ENCODE data around the gene FGFBP3. TPM values are rescaled to one million over a fixed set of nuclear protein-coding genes. Genes with fewer than 3 reads are reported as not detected.
A peak's percentile ranks its signal among the peaks of the same experiment; 100 is the strongest.

Gene FGFBP3
- total RNA-seq, 1 experiment from 2014 or later, result 1.5 TPM

DNA sequence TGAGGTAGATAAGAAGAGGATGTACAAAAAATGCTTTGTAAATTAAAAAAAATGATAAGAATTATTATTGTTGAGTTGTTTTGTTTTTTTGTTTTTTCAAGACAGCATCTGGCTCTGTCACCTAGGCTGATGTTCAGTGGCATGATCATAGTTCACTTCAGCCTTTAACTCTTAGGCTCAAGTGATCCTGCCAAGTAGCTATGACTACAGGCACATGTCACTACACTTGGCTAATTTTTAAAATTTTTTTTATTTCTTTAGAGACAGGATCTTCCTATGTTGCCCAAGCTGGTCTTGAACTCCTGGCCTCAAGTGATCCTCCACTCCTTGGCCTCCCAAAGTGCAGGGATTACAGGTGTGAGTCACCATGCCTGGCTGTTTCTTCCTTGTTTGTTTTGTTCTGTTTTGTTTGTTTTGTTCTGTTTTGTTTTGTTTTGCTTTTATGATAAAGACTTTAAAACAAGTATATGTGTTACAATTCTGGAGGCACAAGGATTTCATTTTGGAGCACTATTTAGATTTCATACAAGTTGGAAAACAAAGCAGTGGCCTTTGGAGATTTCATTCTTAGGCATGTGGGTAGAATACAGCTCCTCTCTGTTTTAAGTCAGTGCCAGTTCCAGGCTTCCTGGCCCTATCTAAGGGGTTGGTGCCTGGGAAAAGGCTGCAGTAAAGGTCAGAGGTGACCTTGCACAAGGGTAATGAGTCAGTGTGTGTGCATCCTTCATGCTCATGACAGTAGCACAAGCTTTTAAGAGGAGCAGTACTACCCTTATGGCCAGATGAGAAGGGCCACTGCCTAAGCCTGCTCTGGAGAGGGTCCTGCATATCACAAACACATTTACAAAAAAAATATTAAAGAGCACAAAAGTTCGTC, 17.9 kb downstream of the FGFBP3 start:
- CTCF ChIA-PET, result interaction anchor here (0.6 kb wide), 1 partner anchor 12 kb away, joined by 3 read pairs; no protein-coding TSS in a partner anchor
- TF ChIP-seq, protein P1, sequence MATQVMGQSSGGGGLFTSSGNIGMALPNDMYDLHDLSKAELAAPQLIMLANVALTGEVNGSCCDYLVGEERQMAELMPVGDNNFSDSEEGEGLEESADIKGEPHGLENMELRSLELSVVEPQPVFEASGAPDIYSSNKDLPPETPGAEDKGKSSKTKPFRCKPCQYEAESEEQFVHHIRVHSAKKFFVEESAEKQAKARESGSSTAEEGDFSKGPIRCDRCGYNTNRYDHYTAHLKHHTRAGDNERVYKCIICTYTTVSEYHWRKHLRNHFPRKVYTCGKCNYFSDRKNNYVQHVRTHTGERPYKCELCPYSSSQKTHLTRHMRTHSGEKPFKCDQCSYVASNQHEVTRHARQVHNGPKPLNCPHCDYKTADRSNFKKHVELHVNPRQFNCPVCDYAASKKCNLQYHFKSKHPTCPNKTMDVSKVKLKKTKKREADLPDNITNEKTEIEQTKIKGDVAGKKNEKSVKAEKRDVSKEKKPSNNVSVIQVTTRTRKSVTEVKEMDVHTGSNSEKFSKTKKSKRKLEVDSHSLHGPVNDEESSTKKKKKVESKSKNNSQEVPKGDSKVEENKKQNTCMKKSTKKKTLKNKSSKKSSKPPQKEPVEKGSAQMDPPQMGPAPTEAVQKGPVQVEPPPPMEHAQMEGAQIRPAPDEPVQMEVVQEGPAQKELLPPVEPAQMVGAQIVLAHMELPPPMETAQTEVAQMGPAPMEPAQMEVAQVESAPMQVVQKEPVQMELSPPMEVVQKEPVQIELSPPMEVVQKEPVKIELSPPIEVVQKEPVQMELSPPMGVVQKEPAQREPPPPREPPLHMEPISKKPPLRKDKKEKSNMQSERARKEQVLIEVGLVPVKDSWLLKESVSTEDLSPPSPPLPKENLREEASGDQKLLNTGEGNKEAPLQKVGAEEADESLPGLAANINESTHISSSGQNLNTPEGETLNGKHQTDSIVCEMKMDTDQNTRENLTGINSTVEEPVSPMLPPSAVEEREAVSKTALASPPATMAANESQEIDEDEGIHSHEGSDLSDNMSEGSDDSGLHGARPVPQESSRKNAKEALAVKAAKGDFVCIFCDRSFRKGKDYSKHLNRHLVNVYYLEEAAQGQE (IDR thresholded peaks at IDR 0.05; ENCODE audit: insufficient read depth in 1 of 2, low read depth in 2 of 2, low read length in 1 of 2), result no peak
- TF ChIP-seq TCF7L2 (IDR thresholded peaks at IDR 0.05; ENCODE audit: low read depth, low read length) (no peak), POLR2AphosphoS5 (IDR thresholded peaks at IDR 0.05; ENCODE audit: low read depth, low read length) (no peak; the same call in 1 of the 2 replicates), SIN3A (IDR thresholded peaks at IDR 0.05; ENCODE audit: borderline replicate concordance, insufficient read depth, low read depth, low read length) (no peak)
- TF ChIP-seq, protein P2, sequence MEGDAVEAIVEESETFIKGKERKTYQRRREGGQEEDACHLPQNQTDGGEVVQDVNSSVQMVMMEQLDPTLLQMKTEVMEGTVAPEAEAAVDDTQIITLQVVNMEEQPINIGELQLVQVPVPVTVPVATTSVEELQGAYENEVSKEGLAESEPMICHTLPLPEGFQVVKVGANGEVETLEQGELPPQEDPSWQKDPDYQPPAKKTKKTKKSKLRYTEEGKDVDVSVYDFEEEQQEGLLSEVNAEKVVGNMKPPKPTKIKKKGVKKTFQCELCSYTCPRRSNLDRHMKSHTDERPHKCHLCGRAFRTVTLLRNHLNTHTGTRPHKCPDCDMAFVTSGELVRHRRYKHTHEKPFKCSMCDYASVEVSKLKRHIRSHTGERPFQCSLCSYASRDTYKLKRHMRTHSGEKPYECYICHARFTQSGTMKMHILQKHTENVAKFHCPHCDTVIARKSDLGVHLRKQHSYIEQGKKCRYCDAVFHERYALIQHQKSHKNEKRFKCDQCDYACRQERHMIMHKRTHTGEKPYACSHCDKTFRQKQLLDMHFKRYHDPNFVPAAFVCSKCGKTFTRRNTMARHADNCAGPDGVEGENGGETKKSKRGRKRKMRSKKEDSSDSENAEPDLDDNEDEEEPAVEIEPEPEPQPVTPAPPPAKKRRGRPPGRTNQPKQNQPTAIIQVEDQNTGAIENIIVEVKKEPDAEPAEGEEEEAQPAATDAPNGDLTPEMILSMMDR (IDR thresholded peaks at IDR 0.05), result no peak
- H3K9me3 ChIP-seq (ENCODE audit: control insufficient read depth, insufficient read depth, low read depth, low read length), result no peaks in the 10 kb centered on the region
- DNase-seq (ENCODE audit: low read depth, low spot score) (peak; percentile 95), ATAC-seq (peak; percentile 92)
- no peaks in the 10 kb centered on the region for H3K36me3 ChIP-seq (ENCODE audit: control insufficient read depth, insufficient read depth, low read length)
- H3K4me3 ChIP-seq (ENCODE audit: low read depth in 2 of 2, low read length in 2 of 2), result no peak overlapping the region
- 0 out of 2 replicates have a peak overlapping the region, but pooled peaks have one; percentile 10 for H3K27ac ChIP-seq (ENCODE audit: low read length)
- in situ Hi-C loops (cut with HindIII; ENCODE audit: low pct_unique_long_range_greater_than_20kb, low sequenced_read_pairs) (no loop called here), intact Hi-C loops (cut with micrococcal nuclease; ENCODE audit: unreplicated experiment) (no loop called here)
- BruUV-seq (replicated peaks), result no TSS peak
- POLR2A ChIA-PET, result interaction anchor here (0.6 kb wide), 1 partner anchor 672 kb away, joined by 3 read pairs; no protein-coding TSS in a partner anchor
- peaks cover 15% of the 10 kb centered on the region for H3K4me1 ChIP-seq (ENCODE audit: control insufficient read depth, insufficient read depth, low read length)
- H3K27me3 ChIP-seq (ENCODE audit: control insufficient read depth, insufficient read depth, low read length), result no peaks in the 10 kb centered on the region

DNA sequence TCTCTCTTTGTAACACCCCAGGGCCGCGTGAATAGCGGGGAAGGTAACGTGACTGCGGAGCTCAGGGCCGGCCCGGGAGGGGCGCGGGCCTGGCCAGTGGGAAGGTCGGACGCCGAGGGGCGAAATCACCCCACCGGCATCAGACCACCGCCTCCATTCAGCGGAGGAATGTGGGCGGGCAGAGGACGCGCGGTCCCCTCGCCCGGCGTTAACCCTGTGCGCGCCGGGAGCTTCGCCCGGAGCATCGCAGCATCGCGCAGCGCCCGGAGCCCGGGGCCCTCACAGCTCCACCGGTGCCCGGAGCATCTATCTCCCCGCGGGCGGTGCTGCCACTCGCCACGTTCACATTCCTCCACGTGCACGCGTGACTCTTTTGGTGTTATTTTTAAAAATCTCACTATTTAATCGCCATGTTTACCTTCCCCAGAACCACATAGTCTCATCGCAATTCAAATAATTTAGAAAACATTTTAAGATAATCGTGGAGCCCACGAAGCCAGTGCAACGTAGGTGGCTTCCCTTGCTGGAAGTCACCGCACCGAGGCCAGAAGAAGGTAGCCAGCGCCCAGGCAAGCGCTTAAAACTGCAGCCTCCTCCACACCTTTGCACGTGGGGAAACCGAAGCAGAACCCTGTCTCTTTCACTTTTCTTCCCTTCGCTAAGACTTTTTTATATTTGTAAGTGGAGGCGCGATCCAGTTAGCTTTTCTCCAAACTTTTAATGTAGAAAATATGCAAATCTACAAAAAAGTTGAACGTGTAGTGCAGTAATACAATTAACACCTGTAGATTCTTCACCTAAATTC, 21.8 kb downstream of the FGFBP3 start:
- no peak for DNase-seq (ENCODE audit: low read depth, low spot score)
- ATAC-seq, result peak; percentile 77
- ChIA-PET CTCF (interaction anchor here (0.6 kb wide), 1 partner anchor 32 kb away, joined by 5 read pairs; no protein-coding TSS in a partner anchor), POLR2A (interaction anchor here (0.7 kb wide), 1 partner anchor 491 kb away, joined by 3 read pairs; no protein-coding TSS in a partner anchor)
- H3K9me3 ChIP-seq (ENCODE audit: control insufficient read depth, insufficient read depth, low read depth, low read length), result no peaks in the 10 kb centered on the region
- H3K36me3 ChIP-seq (ENCODE audit: control insufficient read depth, insufficient read depth, low read length), result no peaks in the 10 kb centered on the region
- peak overlapping the region; percentile 52; the same call in 1 of the 2 replicates for H3K27ac ChIP-seq (ENCODE audit: low read length)
- peak overlapping the region; percentile 51 to 72 for H3K4me3 ChIP-seq (ENCODE audit: low read depth in 2 of 2, low read length in 2 of 2)
- no TSS peak for BruUV-seq (replicated peaks)
- TF ChIP-seq POLR2AphosphoS5 (IDR thresholded peaks at IDR 0.05; ENCODE audit: low read depth, low read length) (no peak), TCF7L2 (IDR thresholded peaks at IDR 0.05; ENCODE audit: low read depth, low read length) (no peak; the same call in 1 of the 2 replicates), SIN3A (IDR thresholded peaks at IDR 0.05; ENCODE audit: borderline replicate concordance, insufficient read depth, low read depth, low read length) (no peak)
- TF ChIP-seq, protein P2 (IDR thresholded peaks at IDR 0.05), result no peak
- TF ChIP-seq, protein P1 (IDR thresholded peaks at IDR 0.05; ENCODE audit: insufficient read depth in 1 of 2, low read depth in 2 of 2, low read length in 1 of 2), result no peak
- H3K4me1 ChIP-seq (ENCODE audit: control insufficient read depth, insufficient read depth, low read length), result peaks cover 24% of the 10 kb centered on the region
- intact Hi-C loops (cut with micrococcal nuclease; ENCODE audit: unreplicated experiment) (no loop called here), in situ Hi-C loops (cut with HindIII; ENCODE audit: low pct_unique_long_range_greater_than_20kb, low sequenced_read_pairs) (no loop called here)
- H3K27me3 ChIP-seq (ENCODE audit: control insufficient read depth, insufficient read depth, low read length), result no peaks in the 10 kb centered on the region

Measured in Panc1 (cell line).